CD4-positive, alpha-beta T cell treated with Interleukin-4 for 1 hour (primary cell): Measurements from ENCODE around the gene HMCN2.
"Not testable (repeated sequence)": the region's sequence is repeated elsewhere in the genome, so short reads cannot be mapped to it uniquely, and the experiment has no call there.

Source experiments
- DNase-seq, 2 donors: peaks; one replicate each; pipeline ENCODE4 v3.0.0-alpha.2; 2020 to 2022

Gene HMCN2

DNA sequence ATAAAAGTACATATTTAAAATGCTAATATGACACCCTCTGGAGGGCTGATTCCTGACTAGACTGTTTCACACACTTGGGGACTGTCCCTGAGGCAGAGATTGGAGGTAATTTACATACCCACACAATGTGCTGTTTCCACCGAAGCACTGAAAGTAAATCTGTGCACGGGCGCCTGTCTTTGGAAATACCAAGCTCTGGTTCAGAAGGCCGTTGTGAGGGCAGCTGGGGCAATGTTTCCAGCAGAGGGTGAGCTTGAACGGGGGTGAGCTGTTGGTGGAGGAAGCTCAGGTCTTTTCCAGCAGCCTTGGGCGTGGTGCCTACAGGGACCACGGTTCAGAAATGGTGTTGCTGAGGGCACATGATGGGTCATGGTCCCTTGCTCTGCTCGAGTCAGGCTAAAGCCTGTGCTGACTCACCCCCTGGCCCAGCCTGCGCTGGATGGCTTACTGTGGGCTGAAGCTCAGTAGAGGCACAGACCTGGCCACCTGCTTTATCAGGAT, 25.8 kb upstream of the HMCN2 start:
- peak in 1 of 2 donors; percentile 17 for DNase-seq

GRCh38 chr9:130240410-130241197, 25.0 kb upstream of the HMCN2 start:
- peak; percentile 52 to 63 for DNase-seq

GRCh38 chr9:130241198-130241535, 24.4 kb upstream of the HMCN2 start:
- DNase-seq: no peak

DNA sequence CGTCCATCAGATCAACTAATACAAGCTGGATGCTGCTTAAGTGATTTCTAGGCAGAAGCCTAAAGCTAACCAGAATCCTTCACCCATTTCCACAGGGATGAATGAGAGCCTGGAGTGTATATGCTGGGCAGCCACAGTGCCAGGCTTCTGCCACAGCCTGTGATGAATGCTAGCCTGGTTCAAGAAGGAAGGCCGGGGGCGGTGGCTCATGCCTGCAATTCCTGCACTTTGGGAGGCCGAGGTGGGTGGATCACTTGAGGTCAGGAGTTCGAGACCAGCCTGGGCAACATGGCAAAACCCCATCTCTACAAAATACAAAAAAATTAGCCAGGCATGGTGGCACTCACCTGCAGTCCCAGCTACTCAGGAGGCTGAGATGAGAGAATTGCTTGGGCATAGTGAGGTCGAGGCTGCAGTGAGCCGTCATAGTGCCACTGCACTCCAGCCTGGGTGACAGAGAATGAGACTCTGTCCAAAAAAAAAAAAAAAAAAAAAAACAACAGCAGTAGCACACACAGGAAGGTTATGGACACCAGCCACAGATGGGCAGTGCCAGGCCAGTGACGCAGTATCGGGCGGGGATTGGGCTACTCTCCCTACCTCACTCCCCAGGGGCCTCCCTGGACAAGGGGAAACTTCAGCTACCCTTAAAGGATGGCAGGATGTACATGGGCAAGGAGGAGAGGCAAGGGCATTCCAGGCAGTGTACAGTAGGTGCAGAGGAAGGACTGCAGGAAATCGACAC, 23.1 kb upstream of the HMCN2 start:
- DNase-seq: no peak

DNA sequence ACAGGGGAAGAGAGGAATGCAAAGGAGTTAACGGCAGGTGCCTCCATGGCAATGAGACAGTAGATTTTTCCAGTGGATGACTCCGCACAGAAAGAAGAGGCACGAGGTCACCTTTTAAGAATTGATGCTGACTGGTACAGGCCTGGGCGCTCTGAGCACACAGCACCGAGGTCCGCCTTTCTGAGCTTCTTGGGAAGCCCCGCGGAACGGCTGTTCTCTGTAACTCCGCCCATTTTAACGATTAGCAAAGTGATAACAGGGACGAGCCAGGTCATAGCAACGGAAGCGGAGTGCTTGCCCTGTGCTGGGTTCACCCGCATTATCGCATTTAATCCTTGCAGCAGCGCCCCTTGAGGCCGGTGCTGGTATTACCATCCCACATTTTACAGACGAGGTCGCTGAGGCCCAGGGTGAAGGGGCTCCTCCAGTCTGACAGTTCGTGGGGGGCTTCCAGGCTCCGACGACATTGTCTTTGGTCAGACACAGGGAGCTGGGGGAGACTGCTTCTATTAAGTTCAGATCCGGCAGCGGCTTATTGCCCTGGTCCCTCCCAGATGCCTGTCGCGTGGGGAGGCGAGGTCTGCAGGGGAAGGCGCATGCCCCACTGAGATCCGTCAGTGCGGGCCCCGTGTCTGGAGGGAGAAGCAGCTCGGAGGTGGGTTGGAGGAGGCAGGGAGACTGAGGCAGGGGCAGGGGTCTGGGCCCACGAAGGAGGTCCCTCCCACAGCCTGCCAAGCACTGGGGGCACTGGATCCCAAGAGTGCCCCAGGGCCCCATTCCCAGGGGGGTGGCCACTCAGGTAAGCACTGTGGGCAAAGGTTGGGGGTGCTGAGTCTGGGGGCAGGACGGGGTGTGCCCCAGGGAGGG, 22.3 kb upstream of the HMCN2 start:
- peak; percentile 74 to 86 for DNase-seq

DNA sequence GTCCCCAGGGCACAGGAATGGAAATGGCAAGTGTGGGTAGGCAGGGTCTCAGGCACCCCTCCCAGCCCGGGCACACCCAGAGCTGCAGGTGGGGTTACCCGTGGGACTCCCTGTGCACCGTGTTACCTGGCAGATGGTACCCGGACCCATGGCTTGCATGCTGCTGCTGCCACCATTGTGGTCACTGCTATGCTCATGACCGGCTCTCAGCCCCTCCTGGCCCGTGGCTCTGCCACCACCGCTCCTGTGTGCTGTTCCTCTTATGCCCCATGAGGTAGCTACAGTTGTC, 21.7 kb upstream of the HMCN2 start:
- no peak for DNase-seq

DNA sequence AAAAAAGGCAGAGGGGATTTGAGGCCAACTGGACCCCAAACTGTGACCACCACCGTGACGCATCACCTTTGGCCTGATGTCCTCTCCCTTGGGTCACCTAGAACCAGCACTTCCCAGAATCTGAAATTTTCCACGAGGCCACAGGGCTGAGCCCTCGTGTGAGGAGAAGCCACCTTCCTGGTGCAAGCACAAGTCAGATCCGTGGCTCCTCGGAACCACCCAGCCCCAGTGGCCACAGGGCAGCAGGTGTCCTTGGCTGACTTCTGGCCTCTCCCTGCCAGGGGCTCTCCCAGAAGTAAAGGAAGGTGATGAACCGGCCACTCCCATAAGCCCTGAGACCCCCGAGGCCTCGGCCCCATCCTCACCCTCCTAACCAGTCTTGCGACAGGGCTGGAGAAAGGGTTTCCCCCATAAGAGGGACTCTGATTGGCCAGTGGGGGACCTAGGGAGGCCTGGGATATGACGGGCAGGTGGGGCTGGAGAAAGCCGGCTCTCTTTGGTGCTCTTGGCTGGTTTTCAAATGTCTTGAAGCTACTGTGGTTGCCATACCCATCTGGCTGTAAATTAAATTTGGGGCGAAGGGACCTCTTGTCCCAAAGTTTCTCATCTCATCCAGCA, 20.9 kb upstream of the HMCN2 start:
- DNase-seq: no peak

GRCh38 chr9:130245474-130245873, 20.1 kb upstream of the HMCN2 start:
- no peak for DNase-seq

GRCh38 chr9:130246126-130246525, 19.4 kb upstream of the HMCN2 start:
- DNase-seq: no peak

DNA sequence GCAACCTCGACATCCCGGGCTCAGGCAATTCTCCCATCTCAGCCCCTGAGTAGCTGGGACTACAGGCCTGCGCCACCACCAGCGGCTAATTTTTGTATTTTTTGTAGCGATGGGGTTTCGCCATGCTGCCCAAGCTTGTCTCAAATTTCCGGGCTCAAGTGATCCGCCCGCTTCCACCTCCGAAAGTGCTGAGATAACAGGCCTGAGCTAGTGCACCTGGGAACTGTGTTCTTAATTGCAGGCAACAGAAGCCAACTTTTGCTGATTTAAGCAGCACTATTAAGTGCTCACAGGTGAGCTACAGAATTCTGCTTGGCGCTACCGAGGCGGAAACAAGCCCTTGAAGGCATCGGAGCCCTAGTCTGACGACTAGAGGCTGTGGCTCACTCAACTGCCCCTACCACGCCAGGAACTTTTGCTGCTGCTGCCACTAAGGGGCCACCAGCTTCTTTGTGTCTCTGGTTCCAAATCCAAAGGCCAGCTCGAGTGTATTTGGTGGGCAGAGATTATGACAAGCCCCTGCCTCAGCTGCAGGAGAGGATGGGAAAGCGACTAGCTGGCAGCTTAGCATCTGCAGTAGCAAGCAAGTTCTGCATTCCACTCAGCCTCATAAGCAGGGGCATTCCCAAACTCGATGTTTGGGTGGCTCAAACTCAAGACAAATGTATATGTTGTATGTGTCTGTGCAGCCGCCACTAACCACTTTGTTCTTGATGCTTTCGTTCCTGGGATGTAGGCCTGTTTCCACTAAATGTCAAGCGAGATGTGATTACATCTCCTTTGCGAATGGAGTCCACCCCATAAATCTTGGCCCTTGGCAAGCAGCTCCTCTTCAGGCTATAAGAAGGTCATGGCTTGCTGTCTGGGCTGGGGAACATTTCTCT, 10.6 kb upstream of the HMCN2 start:
- DNase-seq: no peak

DNA sequence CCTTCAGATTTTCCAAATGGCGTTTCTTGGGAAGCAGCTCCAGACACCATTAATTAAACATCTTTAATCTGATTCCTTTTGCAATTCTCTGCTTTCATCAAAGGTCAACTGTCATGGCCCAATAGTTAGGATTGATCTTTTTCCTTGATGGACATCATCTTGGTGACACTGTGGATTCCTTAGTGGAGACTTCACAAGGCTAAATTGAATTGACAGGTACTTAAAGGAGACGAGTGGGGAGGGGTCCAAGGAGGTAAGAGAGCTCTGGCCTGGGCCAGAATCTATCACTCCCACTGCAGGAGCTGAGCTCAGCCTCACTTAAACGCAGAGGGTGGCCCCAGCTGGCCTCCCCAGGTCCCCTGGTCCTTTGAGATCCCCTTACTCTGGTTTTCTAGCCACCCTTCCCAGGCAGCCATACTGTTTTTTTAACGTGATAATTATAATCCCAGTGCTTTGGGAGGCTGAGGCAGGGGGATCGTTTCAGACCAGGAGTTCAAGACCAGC, 9.9 kb upstream of the HMCN2 start:
- DNase-seq: no peak

GRCh38 chr9:130256644-130257043, 8.9 kb upstream of the HMCN2 start:
- no peak for DNase-seq

DNA sequence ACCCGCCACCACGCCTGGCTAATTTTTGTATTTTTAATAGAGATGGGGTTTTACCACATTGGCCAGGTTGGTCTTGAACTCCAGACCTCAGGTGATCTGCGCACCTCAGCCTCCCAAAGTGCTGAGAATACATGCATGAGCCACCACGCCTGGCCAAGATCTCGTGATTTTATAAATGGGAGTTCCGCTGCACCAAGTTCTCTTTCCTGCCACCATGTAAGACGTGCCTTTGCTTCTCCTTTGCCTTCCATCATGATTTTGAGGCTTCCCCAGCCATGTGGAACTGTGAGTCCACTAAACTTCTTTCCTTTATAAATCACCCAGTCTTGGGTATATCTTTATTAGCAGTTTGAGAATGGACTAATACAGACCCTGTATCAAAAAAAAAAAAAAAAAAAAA, 7.4 kb upstream of the HMCN2 start:
- DNase-seq: not testable (repeated sequence)

GRCh38 chr9:130259044-130259443, 6.5 kb upstream of the HMCN2 start:
- no peak for DNase-seq

DNA sequence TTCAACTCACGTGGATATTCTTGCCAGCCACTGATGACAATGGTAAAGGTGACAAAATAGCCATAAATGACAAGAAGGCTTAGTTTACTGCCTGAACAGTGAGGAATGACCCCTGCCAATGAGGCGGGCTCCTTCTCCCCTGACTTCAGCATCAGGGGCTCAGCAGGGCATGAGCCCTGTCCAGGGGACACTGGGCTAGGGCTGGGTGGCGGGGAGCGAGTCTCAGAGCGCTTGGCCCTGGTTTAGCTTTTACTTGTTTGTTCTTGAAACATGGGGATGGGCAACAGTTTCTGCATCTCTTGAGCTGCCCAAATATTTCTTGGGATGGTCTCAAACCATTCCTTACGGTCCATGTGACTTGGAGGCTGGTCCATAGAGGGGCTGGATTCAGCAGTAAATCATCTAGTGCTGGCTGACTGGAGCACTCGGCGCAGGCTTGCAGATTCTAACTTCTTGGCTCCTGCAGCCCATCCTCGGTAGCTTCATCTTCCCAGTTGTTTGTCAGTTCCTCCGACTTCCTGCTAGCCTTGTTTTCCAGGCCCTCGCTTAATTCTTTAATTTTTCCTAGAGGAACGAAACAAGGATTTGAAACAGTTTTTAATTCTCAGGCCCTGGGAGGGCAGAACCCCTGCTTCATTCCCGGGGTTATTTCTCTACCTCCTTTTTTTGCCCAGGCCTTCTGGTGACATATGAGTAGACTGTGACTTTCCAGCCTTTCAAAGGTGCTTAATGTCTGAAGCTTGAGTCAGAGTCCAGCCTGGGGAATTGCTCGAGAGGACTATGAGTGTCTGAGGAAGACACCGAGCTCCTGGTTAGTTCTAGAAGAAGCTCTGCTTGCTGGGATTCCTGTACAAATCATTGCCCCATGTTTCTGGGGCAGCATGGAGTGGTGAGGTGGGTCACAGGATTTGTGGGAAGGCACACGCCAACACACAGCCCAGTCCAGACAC, 4.5 kb upstream of the HMCN2 start:
- no peak for DNase-seq

DNA sequence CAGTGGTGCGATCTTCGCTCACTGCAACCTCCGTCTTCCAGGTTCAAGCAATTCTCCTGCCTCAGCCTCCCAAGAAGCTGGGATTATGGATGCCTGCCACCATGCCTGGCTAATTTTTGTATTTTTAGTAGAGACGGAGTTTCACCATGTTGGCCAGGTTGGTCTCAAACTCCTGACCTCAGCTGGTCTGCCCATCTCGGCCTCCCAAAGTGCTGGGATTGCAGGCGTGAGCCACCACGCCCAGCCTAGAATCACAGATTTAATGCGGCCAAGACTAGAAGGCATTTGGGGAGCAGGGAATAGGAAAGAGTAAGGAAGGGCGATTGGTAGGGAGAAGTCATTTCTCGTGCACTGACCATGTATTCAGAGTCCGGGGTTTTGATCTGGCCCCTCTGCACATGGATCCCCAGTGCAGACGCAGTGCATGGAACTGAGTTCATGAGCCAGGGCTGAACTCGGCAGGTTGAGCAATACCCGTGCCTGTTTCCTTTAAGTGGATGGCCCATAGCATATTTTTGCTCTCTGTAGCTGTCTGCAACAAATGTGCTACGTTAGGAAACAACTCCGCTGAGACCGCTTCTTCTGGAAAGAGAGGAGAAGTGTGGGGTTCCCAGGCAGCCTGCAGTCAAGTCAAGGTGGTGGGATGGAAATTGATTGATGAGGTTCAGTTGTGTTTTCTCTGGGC, 3.4 kb upstream of the HMCN2 start:
- no peak for DNase-seq

DNA sequence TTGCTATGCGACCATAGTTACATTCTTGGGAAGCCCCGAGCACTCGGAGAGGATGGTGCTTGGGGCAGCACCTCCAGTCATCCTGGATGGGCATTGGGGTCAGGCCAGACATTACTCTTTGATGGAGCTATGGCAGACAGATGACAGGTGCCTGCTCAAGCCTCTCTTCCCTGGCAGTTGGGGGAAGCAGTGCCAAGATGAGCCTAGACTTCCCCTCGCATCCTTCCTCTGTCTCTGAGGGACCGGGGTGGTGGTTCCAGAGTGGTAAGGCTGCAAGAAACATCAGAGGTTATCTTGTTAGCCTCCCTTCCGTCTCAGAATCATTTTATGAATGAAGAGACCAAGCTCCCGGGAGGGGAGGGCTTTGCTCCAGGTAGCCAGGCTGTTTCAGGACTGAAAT, 2.8 kb upstream of the HMCN2 start:
- no peak for DNase-seq

DNA sequence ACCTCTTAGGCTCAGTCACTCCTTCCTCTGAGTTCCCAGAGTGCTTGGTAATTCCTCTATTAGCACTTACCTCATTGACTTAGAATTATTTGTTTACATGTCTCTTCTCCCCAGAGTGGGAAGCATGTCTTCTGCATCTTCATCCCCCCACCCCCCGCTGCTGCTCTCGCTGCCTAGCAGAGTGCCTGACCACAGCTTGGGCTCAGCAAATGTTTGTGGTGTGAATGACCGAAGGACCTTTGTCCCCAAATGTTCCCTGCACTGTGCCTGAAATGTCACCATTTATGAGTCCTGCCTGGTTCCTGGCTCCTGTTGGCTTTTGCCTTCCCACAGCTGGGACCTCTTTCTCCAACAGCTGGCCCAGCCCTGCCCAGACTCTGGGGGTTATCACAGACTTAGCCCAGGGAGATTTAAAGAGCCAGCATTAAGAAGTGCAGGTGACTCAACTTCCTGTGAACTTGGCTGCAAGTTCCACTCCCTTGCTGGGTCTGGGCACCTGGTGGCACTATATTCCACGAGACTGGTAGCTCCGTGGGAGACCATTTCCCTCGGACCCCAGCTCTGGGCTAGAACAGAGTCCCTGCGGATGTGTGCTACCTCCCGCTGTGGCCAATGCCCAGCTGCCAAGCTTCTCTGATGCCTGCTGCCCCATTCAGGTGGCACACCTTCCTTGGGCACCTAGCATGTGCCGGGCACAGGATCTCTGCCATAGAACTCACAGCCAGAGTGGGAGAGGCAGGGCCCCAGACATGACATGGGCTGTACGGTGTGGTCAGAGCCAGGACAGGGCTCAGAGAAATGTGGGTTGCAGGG, 1.8 kb upstream of the HMCN2 start:
- DNase-seq: no peak
